Breast epithelium (tissue), 3 donors: ENCODE measurements around the gene HOXA5.

Source experiments
- POLR2A ChIP-seq: fragments of 450-650 bp; IDR thresholded peaks from one replicate; pipeline ENCODE4 v1.6.1; 2016; ENCODE audit warnings: antibody characterized with exemption, mild to moderate bottlenecking, moderate library complexity
- POLR2AphosphoS5 ChIP-seq, 3 donors: sonication (generic); formaldehyde crosslinking; IDR thresholded peaks; one replicate each; pipeline ENCODE4 v1.6.1; 2017; ENCODE audit warnings: antibody characterized with exemption in 3 of 3
- TF ChIP-seq, protein P1 (sequence below), 3 donors: fragments of 450-650 bp; IDR thresholded peaks; one replicate each; pipeline ENCODE4 v1.5.1; 2016 to 2017; ENCODE audit warnings: antibody characterized with exemption in 3 of 3, mild to moderate bottlenecking in 3 of 3, moderate library complexity in 3 of 3

DNA sequence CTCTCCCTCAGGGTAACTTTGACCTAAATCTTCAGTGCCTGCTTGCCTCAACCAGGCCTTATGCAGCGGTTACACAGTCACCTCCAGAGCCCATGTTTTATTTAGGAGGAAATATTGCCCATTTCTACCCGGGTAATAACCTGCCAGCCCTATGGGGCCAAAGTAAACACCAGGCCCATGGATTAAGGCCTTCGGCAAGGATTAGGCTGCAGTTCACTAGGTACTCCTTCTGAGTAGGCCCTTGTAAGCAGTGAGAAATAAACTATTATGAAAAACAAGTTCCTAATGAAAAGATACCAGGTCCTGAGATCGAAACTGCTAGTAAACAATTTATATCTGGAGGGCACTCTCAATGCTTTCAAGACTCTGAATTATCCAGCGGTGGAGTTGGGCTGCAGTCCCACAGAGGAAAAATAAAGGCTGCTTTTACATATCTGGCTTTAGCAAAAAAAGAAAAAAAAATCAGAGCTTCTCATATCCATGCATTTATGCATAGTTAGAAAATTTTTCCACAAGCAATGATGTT, 34.4 kb upstream of the HOXA5 start:
- TF ChIP-seq, protein P1, sequence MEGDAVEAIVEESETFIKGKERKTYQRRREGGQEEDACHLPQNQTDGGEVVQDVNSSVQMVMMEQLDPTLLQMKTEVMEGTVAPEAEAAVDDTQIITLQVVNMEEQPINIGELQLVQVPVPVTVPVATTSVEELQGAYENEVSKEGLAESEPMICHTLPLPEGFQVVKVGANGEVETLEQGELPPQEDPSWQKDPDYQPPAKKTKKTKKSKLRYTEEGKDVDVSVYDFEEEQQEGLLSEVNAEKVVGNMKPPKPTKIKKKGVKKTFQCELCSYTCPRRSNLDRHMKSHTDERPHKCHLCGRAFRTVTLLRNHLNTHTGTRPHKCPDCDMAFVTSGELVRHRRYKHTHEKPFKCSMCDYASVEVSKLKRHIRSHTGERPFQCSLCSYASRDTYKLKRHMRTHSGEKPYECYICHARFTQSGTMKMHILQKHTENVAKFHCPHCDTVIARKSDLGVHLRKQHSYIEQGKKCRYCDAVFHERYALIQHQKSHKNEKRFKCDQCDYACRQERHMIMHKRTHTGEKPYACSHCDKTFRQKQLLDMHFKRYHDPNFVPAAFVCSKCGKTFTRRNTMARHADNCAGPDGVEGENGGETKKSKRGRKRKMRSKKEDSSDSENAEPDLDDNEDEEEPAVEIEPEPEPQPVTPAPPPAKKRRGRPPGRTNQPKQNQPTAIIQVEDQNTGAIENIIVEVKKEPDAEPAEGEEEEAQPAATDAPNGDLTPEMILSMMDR (IDR thresholded peaks at IDR 0.05), result no peak
- TF ChIP-seq POLR2A, result no peak
- no peak for TF ChIP-seq POLR2AphosphoS5 (IDR thresholded peaks at IDR 0.05)
